ENCODE measurements around the gene MYL12A.
"Not testable (repeated sequence)": the region's sequence is repeated elsewhere in the genome, so short reads cannot be mapped to it uniquely, and the experiment has no call there.

MYL12A gene

DNA sequence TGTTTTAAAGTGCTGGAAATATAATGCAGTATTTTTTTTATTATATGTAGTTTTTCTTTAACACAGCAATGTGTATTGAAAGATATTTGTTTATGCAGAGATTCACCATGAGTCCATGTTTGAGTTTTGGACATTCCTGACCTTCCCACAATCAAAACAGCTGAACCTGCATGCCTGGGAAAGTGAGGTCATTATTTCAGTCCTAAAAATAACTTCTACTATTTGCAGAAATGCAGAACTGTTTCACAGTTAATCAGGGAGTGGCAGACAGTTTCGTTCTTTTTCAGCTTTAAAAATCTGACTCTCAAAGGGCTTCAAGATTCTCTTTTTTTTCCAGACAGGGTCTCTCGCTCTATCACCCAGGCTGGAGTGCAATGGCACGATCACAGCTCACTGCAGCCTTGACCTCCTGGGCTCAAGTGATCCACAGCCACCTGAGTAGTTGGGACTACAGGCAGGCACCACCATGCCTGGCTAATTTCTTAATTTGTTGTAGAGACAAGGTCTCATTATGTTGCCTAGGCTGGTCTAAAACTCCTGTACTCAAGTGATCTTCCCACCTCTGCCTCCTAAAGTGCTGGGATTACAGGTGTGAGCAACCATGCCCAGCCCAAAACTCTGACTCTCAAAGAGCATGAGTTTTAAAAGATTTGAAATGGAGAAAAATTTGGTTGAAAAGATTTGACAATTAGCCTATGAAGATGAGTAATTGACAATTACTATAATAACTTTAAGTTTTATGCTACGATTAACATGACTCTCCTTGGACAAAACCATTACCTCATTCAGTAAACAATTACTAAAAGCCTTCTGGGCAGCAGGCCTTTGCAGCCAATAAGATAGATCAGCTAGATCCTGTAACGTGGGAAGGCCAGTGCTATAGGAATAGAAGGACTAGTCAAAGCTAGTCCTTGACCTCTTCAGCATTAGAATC is 9.4 kb downstream of the MYL12A start:
- no peak for DNase-seq

DNA sequence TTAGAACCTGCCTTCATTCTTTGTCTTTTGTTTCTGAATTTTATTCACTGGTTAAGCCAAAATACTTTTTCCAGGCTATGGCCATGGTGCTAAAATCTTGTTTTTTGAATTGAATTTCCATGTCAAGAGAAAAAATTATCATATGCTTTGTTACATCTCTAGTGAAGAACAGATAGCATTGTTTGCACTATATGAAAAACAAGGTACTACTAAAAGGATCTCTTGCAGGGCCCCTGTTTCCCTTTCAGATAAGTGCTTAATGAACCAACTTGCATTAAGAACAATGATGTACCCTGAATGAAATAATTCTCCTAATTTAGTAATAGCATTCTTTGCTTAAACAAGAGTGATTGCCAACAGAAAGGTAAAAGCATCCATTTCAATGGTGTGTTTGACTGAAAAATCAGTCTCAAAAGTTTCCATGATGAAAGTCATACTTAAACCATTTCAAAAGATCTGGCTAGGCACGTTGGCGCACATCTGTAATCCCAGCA is 10.1 kb downstream of the MYL12A start:
- DNase-seq, result no peak

DNA sequence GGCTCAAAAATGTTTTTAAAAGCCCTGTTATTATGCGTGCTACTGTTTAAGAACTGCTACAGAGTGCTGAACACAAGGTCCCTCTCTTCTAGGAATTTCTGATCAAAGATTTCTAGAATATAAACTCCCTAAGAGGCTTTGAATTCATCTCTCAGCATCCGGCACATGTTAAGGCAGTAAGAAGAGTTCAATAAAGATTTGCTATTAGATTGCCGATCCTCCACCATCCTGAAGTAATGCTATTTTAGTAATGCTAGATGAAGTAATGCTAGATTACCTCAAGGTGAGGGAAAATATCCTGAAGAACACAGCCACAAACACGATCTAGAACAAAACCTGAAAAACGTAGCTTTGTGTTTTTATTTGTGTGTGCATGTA is 13.4 kb downstream of the MYL12A start:
- no peak for DNase-seq

DNA sequence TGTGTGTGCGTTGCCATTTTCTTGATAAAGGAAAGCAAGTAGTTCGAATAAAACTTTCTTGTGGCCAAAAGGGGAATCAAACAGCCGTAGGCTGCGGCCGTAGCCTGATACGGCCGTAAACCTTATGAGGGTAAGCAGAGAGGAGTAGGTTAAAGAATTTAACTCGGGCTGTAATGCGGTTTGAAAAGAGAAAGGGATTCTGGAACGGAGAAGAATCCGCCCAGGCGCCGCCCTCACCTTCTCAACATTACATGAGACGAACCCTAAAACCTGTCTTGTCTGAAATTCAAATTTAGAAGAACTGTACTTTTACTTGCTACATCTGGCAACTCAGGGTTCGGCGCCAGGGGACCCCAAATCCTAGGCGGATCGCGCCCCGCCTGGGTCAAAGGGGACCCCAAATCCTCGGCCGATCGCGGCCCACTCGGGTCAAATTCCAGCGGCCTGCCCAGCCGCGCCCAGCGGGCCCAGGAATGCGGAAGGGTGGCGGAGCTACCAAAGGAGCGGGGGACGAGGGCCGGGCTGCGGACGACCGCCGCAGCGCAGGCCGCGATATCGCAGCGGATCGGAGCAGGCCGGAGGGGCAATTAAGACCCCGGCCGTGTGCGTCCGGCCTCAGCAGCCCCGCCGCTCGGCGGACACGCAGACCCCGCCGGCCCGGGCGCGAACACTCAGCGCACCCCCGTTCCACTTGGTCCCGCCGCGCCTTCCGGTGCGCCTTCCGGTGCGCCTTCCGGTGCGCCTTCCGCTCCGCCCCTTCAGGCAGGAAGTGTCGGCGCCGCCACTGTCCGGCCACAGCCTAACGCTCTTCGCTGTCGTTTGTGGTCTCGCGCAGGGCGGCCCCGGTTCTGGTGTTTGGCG is 14.0 kb downstream of the MYL12A start, which contains the start of gene MYL12B:
MYL12B (plus strand) TSS at position 761 of the 861 bp plus-strand sequence. CDS start 10,766 bp downstream, outside the sequence.
- DNase-seq, result peak in 1 of 2 experiments; percentile 28

DNA sequence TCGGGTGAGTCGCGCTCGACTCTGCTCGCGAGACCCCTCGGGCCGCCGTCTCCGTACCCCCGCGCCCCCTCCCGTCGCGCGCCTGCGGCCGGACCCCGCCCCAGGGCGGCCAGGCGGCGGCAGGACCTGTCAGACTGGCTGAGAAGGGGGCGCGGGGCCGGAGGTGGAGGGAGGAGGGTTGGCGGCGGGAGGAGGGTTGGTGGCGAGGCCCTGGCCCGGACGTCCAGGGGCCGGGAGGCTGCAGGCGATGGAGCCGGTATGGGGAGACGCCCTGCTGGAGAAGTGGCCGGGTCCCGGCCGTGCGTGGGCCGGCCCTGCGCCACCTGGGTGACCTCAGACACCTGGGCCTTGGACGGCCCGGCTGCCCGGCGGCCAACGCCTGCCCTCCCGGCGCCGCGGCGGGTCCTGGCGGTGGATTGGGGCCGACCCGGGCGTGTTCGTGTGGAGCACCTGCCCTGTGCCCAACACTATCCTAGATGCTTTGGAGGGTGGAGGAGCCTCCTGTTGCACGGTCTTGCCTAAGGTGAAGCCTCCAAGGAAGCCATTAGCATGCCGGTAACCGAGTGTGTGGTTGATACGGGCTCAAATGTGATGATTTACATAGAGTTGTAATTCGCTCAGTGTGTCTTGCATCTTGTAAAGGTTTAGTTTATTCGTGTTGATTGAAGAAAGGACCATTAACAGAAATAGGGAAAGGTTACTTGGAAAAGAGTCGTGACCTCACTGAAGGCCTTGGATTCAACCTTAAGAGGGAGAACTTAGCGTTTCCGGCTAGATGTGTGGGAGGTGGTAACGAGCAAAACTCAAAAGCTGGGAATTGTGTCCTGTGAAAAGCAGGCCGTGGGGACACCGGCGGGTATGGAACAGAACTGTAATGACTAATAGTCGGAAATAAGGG is 14.9 kb downstream of the MYL12A start:
- DNase-seq, result no peak

DNA sequence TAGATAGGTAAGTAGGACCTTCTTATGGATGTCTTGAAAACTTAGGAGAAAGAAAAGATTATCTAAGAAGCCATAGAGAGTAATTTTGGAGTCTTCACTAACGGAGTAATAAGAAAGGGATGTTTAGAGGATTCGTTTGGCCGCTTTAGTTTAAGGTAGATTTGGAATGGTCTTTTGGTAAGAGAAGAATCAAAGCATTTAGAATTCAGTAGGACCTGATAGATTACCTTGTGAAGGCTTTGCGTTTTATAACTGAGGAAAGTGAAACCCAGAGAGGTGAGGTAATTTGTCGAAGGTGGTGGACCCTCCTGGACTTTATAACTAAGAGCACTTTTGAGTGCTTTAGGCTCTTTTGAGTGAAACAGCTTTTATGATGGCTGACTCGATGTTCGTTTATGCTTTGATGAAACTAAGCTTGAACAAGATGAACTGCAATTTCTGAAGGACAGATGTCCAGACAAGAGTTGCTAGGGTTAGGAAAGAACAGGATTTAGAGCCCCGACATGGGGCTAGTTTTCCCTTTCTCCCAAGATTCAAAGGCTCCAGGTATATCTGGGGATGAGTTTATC is 15.6 kb downstream of the MYL12A start:
- no peak for DNase-seq

DNA sequence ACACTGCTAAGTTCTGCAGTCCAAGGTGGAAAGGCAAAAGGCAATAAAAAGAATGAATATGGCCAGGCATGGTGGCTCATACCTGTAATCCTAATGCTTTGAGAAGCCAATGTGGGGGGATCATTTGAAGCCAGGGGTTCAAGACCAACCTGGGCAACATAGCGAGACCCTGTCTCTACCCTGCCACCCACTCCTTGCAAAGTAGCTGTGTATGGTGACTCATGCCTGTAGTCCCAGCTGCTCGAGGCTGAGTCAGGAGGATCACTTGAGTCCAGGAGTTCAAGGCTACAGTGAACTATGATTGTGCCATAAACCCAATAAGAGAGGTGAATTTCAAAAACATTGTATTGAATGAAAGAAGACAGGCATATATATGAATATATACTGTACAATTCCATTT is 16.8 kb downstream of the MYL12A start:
- no peak for DNase-seq

DNA sequence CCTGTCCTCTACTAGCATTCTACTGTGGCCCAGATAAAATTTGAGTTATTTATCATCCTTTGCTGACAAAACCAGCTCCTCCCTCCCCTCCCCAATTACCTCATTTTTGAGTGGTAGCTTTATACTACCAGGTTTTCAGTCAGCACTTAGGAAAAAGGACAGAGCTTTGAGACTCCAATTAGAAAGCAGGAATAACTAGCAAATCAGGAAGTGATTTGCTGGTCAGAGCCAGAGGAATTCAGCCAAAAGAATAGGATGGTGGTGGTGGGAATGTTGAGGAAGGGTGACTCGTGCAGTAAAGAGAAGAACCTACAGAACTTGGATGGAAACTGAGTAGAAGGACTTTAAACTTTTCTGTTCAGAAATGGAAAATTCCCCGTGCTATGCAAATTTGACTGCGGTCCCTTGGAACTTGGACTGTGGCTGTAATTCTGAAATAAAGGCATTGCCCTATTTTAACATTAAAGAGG is 18.0 kb downstream of the MYL12A start:
- DNase-seq, result no peak

DNA sequence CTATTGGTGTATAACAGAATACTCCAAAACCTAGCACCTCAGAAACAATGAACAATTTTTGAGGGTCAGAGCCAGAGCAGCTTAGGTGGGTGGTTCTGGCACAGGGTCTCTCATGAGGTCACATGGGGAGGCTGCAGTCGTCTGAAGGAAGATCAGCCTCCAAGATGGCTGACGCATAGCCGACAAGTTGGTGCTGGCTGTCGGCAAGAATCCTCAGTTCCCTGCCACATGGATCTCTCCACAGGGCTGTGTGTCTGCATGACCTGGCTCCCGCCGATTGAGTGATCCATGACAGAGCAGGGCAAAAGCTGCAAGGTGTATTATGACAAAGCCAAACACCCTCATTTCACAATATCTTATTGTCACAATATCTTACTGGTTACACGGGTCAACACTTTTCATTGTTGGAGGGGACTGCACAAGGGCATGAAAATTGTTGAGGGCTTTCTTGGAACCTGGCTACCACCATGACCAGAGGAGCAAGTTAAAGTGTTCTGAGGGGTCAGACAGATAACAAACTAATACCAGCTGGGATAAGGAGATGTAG is 18.5 kb downstream of the MYL12A start:
- no peak for DNase-seq

DNA sequence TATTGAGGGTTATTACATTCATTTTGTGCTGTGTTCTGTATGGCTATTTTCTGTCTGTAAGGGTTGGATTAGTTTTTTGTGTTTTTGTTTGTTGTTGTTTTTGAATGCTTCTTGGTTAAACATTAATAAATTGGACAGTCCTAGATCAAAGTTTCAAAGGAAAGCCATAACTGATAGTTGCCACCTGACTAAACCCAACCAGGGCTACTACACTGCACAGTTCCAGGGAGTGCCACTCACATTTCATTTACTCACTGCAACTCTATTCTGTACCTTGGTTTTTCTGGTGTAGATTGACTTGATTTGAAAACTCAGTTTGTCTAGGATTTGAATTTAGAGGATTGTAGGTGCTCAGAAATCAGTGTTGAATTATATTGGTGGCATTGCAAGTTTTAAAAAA is 20.7 kb downstream of the MYL12A start:
- no peak for DNase-seq

DNA sequence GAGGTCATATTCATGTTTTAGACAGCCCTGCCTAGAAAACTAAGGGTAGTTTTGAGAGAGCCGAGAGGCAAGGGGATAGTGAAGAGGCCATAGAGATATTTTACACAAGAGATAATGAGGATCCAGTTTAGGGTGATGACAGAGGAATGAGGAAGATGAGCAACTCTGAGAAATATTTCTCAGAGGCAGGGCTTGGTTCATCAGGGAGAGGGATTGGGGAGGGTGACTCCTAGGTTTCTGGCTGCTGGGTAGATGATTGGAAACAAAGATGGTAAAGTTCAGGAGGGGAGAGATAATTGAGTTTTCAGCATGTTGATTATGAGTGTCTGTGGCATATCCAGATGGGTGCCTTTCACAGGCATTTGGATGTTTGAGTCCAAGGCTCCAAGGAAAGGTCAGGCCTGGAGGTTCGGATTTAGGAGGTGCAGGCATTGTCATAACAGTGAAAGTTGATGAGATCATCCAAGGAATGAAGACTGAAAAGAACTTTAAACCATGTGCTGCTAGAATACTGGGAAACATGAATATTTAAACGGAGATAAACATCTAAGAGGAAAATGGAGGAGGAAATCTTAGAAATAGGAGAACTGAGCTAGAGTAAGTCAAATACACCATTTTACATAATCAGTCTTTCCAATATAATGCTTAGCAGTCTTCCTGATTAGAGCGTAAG is 21.8 kb downstream of the MYL12A start:
- DNase-seq, result no peak

DNA sequence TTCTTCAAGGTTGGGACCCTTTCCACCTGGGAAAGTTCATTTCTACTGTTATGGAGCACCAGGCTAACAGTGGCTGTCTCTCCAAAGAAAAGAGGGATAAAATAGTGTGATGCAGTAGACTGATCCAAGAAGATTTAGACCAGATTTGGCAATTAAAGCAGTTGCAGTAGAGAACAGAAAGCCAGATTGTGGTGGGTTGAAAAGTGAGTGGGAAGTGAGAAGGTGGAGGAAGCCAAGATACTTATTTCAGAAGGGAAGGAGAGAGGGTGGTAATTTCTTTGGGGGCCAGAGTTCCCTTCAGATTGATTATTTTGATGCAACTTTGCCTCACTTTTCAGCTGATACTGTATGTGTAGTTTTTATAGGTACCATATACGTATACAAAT is 22.3 kb downstream of the MYL12A start:
- no peak for DNase-seq

DNA sequence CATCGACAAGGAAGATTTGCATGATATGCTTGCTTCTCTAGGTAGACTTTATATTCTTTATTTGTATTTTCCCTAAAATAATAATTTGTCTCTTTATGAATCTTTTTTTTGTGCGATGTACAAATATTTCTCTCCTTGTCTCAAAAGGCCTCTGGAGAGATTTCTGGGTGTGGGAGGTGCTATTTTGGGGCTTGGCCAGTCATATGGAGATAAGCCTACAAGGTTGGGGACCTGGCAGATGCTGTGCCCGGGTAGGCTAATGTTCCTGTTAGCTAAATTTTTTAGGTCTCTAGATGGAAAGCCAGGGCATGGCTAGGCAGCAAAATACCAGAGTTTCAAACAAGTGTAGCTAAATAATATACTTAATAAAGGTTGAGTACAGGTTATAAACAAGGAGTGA is 25.4 kb downstream of the MYL12A start:
- DNase-seq, result no peak

DNA sequence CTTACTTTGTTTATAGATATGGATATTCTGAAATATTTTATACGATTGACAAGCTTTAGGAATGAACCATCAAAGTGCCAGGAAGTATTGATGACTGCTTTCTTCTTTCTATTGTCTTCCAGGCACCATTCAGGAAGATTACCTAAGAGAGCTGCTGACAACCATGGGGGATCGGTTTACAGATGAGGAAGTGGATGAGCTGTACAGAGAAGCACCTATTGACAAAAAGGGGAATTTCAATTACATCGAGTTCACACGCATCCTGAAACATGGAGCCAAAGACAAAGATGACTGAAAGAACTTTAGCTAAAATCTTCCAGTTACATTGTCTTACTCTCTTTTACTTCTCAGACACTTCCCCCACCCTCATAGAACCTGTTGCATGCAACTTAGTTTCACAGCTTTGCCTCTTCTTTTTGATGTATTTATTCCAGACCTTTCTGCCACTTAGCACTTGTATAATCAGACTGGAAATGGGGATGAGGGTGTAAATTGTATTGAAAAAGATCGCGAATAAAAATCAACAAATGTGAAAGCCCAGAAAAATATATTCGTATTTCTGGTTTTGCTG is 30.1 kb downstream of the MYL12A start:
- DNase-seq, result not testable (repeated sequence)

DNA sequence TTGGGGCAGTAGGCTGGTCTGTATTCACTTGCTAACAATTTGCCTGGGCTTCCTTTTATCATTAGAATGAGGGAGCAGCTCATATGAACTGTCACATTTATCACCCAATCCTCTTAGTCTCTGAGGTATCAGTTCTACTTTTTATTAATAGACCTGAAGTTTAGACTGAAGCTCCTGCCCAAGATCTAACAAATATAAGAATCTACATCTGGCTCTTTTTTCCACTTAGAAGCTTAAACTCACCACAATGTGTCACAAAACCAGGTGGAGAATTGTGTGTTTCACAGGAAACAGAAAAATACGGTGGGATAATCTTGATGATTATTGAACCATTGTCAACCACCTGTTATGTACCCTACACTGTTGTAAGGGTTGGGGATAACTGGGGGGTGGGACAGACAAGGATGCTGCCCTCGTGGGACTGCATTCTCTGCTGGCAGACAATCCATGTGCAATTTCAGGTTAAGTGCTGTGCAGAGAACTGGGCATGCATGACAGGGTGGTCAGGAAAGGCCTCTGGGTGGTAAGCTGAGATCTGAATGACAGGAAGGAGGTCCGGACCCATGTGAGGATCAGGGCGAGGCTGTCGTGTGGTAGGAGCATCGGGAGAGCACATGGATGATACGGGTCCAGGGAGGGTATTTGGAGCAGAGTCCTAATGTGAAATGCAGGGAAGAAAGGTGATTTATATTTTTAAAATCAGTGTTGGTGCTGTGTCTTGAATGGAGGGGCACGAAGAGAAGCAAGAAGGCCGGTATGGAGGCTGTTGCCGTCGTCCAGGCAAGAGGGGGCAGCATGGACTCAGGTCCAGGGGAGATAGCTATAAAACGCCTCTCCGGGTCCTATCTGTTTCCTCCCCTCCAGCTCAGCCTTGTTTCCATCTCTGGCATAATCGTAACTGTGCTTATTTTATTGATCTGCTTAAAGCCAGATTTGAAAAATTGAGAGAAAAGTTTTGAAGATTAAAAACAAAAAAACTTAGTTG is 31.9 kb downstream of the MYL12A start:
- no peak for DNase-seq

DNA sequence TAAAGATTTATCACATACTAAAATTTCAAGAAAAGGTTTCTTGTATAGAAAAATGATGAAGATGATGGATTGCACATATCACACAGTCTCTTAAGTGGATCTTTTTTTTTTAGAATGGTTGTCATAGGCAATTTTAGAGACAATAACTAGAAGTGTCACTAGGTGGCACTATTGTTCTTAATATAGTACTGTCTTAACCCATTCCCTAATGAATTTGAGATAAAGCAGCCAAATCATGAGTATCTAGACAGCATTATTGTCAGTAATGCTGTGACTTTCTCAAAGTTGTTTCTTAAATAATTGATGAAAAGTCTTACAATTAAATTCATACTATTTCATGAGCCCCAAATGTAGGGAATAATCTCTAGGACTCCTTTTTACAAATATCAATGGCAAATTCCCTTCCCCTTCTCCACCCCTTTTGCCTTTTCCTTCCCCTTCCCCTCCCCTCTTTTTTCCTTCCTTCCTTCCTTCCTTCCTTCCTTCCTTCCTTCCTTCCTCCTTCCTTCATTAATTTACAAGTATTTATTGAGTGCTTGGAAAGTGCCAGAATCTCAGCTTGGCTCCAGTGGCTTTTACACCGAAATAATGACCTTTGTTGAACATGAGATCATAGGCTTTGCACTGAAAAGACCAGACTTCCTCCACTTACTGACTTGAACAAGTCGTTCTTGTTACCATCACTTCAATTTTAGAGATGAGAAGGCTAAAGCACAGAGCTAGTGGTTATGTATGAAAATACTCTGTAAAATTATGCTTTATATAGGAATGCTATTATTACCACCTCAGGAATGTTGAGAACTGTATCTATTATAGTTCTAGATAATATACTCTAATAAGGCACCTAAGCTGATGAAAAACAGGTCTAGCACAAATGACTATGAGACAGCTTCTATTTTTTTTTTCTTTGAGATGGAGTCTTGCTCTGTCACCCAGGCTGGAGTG is 34.1 kb downstream of the MYL12A start:
- peak in 1 of 2 experiments; percentile 52 for DNase-seq

DNA sequence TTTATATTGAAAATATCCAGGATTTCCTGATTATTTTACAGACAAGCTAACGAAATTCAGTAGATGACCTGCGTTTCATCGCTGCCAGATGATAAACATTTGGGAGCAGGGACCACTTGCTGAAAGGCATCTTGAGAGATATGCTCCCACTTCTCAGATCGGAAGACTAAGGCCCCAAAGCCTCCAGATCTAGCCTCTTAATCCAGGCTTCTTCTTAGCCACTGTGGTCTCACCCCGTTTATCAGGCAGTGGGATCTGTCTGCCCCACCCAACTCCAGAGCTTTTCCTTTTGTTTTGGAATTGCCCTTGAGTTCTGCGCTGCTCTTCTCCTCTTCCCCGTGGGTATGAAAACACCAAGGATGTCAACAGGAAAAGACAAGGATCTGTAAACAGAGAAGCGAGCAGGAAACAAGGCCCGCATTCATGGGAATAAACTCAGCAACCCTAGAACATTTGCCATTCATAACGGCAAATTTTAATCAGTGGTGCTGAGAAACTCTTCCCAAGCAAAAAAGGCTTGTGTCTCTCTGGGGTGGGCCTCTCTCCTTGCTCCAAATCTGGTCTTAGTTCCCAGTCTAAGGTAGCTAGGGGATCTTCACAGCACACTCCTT is 35.8 kb downstream of the MYL12A start:
- DNase-seq, result no peak

DNA sequence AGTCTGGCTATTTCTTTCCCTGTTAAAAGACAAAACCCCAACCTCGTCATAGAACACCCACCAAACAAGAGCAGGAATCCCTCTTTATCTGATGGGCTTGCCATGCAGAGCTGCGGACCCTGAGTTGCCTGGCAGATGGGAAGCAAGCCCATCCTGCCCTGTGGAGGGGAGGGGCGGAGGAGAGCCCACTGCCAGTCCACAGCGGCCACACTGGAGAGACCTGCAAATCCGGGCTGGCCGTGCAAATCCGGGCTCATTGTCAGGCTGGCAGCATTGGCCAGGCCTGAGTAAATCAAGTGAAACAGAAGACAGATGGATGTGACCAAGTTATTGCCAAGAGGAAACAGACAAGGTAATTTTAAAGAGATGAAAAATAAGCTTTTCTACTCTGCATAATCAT is 36.3 kb downstream of the MYL12A start:
- DNase-seq, result peak; percentile 50 to 88

Measured in cerebellar nuclear complex (tissue), 1 donor.